Measurements from ENCODE around the gene SGK1. TPM values are rescaled to one million over a fixed set of nuclear protein-coding genes. Genes with fewer than 3 reads are reported as not detected.

The SGK1 gene
- polyA plus RNA-seq, 3 donors = 71.1 to 181 (median 110) TPM

DNA sequence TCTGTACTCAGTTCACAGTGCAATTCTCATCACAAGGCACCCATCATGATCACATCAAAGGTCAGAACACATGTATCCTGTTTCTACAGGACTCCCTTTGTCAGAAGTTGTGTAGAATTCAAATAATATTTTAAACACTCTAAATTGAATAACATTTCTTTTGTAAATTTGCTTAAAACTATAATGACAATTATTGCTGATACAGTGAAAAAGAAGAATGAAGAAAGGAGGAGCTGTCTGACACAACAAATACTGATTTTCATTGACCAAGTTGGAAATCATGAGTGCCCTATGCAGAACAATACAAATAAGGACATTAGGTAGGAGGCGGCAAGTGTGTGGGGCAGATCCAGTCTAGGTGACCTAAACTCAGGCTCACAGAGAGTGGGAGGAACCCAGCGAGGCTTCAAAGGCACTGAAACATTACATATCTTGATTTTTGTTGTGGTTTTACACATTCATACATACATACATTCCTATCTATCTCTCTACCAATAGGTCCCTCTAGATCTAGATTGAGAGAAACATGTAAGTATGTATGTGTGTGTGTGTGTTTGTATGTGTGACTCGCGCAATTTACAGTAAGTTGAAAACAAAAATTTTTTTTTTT, 186.3 kb downstream of the SGK1 start:
- no peak overlapping the region for H3K27ac ChIP-seq (ENCODE audit: low read depth, low read length)
- 92 to 97% (median 93%) methylated on average over 4 of the region's 4 CpGs for WGBS, 3 donors

DNA sequence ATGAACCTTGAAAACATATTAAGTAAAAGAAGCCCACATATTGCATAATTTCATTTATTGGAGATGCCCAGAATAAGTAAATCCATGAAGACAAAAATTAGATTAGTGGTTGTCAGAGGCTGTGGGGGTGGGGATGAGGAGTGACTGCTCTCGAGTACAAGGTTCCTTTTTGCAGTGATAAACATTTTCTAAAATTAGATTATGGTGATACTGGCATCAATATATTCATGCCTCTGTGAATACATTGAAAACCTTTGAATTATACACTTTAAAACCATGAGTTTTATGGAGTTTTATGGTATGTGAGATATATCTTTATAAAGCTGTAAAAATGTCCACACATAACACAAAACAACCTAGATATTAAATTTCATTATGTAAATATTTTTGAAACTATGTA, 189.8 kb downstream of the SGK1 start:
- H3K27ac ChIP-seq (ENCODE audit: low read depth, low read length) = no peak overlapping the region
- 20 to 41% (median 28%) methylated on average over 1 of the region's 1 CpG for WGBS, 3 donors

DNA sequence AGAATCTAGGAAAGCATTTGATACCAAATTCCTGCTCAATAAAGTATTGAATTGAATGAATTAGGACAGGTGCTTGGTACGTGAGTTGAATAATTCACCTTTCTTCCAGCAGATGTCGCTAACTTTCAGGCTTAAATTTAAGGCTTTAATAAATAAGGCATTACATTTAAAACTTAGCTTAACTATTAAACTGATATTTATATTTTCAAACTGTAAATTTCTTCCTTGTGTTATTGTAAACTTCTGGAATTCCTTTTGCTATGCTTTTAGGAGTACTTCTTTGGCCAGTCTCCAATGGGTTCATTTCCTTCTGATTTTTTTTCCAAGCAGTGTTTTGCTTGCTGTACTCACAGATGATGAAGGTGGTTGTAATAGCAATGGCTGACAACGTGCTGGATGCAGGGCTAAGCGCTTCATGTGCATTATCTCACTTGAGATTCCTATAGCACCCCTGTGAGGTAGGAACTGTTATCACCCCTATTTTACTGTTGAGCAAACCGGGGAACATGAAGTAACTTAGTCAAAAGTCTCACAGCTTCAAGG, 194.2 kb downstream of the SGK1 start:
- H3K27ac ChIP-seq (ENCODE audit: low read depth, low read length) = no peak overlapping the region
- 2 to 16% (median 14%) methylated on average over 5 of the region's 5 CpGs for WGBS, 3 donors

DNA sequence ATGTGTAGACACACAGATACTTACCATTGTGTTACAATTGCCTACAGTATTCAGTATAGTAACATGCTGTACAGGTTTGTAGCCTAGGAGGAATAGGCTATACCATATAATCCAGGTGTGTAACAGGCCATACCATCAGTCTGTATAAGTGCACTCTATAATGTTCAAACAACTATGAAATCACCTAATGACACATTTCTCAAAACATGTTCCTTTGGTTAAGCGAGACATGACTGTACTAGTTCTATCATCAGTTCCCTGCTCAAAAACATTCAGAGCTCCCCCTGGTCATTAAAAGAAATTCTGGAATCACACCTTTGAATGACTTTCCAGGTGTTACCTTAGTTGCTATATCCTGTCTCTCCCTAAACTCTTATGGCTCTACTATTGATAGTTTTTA, 195.1 kb downstream of the SGK1 start:
- H3K27ac ChIP-seq (ENCODE audit: low read depth, low read length) = no peak overlapping the region
- 94 to 98% (median 95%) methylated on average over 1 of the region's 1 CpG for WGBS, 3 donors

DNA sequence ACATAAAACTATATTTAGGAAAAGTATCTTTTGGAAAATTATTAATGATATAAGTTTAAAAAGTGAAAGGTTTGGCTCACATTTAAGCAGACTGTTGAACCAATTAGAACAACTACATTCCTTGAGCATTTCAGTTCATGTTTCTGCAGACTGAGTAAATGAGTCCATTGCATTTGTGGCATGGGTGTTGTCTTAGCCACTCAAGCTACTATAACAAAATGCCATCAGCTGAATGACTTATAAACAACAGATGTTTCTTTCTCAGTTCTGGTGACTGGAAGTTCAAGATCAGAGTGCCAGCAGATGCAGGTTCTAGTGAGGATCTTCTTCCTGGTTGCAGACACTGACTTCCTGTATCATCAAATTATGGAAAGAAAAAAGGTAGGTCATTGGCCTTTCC, 198.4 kb downstream of the SGK1 start:
- no peak overlapping the region for H3K27ac ChIP-seq (ENCODE audit: low read depth, low read length)
